CD14-positive monocyte (primary cell): ENCODE measurements around the gene CEL. TPM values are rescaled to one million over a fixed set of nuclear protein-coding genes. Genes with fewer than 3 reads are reported as not detected.

ENCODE experiments used
- DNase-seq, 3 donors: peaks; one replicate each; pipeline ENCODE4 v3.0.0-alpha.2; 2011 to 2022
- H2AFZ ChIP-seq: 2 replicates; pipeline ENCODE4 v1.6.0; 2012; ENCODE audit warnings: mild to moderate bottlenecking, low read depth, low read length, inconsistent platforms; ENCODE audit not compliant: insufficient read depth, poor library complexity, severe bottlenecking
- H3K27ac ChIP-seq, 2 donors: 1 replicate in 1 of 2; 2 replicates in 1 of 2; pipeline ENCODE4 v1.5.1; 2012 to 2013; ENCODE audit warnings: low read length in 2 of 2, control low read depth in 1 of 2, inconsistent platforms in 1 of 2, low read depth in 1 of 2, mild to moderate bottlenecking in 1 of 2
- H3K27me3 ChIP-seq, 2 donors: one replicate each; pipeline versions ENCODE4 v1.6.0 to v1.6.1; 2011 to 2013; ENCODE audit warnings: low read length in 2 of 2; ENCODE audit not compliant: control insufficient read depth in 2 of 2, insufficient read depth in 2 of 2
- H3K36me3 ChIP-seq, 2 donors: replicated peaks in 1 of 2; 1 replicate in 1 of 2; 2 replicates in 1 of 2; pipeline versions ENCODE4 v1.5.1 to v1.6.1; 2012 to 2013; ENCODE audit warnings: low read length in 2 of 2, control low read depth in 1 of 2, inconsistent platforms in 1 of 2, mild to moderate bottlenecking in 1 of 2; ENCODE audit not compliant: insufficient read depth in 2 of 2, control insufficient read depth in 1 of 2
- H3K4me1 ChIP-seq, 2 donors: 1 replicate in 1 of 2; 2 replicates in 1 of 2; pipeline versions ENCODE4 v1.5.1 to v1.6.1; 2012 to 2013; ENCODE audit warnings: low read length in 2 of 2, control low read depth in 1 of 2, inconsistent platforms in 1 of 2, mild to moderate bottlenecking in 1 of 2, moderate library complexity in 1 of 2; ENCODE audit not compliant: insufficient read depth in 2 of 2, control insufficient read depth in 1 of 2
- H3K4me2 ChIP-seq: replicated peaks from 2 replicates; pipeline ENCODE3; 2012; ENCODE audit warnings: low read length, moderate library complexity, mild to moderate bottlenecking; ENCODE audit not compliant: poor library complexity, severe bottlenecking; ENCODE audit errors: extremely low read depth
- H3K4me3 ChIP-seq, 3 experiments: fragments of 200-600 bp in 1 of 3; sonication (generic) in 1 of 3; replicated peaks in 1 of 3; 1 replicate in 2 of 3; 2 replicates in 1 of 3; pipeline ENCODE4 v1.5.1; 2011 to 2013; ENCODE audit warnings: low read length in 3 of 3, mild to moderate bottlenecking in 3 of 3, control low read depth in 2 of 3, low read depth in 2 of 3, inconsistent platforms in 1 of 3, moderate library complexity in 1 of 3
- H3K79me2 ChIP-seq: 2 replicates; pipeline ENCODE4 v1.6.0; 2012; ENCODE audit warnings: mild to moderate bottlenecking, control low read depth, inconsistent platforms, low read length, moderate library complexity; ENCODE audit not compliant: insufficient read depth
- H3K9ac ChIP-seq: 2 replicates; pipeline ENCODE4 v1.6.0; 2017; ENCODE audit warnings: low read length, mild to moderate bottlenecking; ENCODE audit not compliant: insufficient read depth, poor library complexity, severe bottlenecking
- H3K9me3 ChIP-seq, 2 donors: replicated peaks in 1 of 2; 1 replicate in 1 of 2; 2 replicates in 1 of 2; pipeline versions ENCODE4 v1.5.1 to v1.6.1; 2012 to 2013; ENCODE audit warnings: low read length in 2 of 2, control low read depth in 1 of 2; ENCODE audit not compliant: control insufficient read depth in 1 of 2, insufficient read depth in 1 of 2
- H4K20me1 ChIP-seq: 2 replicates; pipeline ENCODE4 v1.6.0; 2012; ENCODE audit warnings: mild to moderate bottlenecking, low read length, control low read depth, moderate library complexity; ENCODE audit not compliant: insufficient read depth
- H3K27ac Mint-ChIP-seq, 7 donors: one replicate each; pipeline ENCODE4 v1.8.0; 2020; ENCODE audit warnings: mild to moderate bottlenecking in 7 of 7, mixed read lengths in 7 of 7, moderate library complexity in 6 of 7, inconsistent platforms in 2 of 7
- H3K27me3 Mint-ChIP-seq, 3 donors: one replicate each; pipeline ENCODE4 v1.8.0; 2021 to 2022; ENCODE audit warnings: low read depth in 3 of 3, mild to moderate bottlenecking in 3 of 3, mixed read lengths in 3 of 3, moderate library complexity in 3 of 3, inconsistent platforms in 1 of 3
- H3K36me3 Mint-ChIP-seq, 2 donors: one replicate each; pipeline ENCODE4 v1.8.0; 2020; ENCODE audit warnings: mixed read lengths in 2 of 2, inconsistent platforms in 1 of 2, mild to moderate bottlenecking in 1 of 2
- H3K4me1 Mint-ChIP-seq: one replicate; pipeline ENCODE4 v1.8.0; 2020; ENCODE audit warnings: mild to moderate bottlenecking, mixed read lengths
- H3K4me3 Mint-ChIP-seq, 2 donors: one replicate each; pipeline ENCODE4 v1.8.0; 2020; ENCODE audit warnings: mild to moderate bottlenecking in 2 of 2, mixed read lengths in 2 of 2, moderate library complexity in 1 of 2
- H3K9me3 Mint-ChIP-seq, 7 donors: one replicate each; pipeline ENCODE4 v1.8.0; 2020 to 2022; ENCODE audit warnings: mixed read lengths in 7 of 7, mild to moderate bottlenecking in 6 of 7, moderate library complexity in 6 of 7, inconsistent platforms in 2 of 7
- WGBS: methylation state at CpG from one replicate; pipeline ENCODE4 v1.1.5; 2013; ENCODE audit warnings: missing lambda C conversion rate; ENCODE audit not compliant: insufficient coverage; 5-methylcytosine and 5-hydroxymethylcytosine counted together
- intact Hi-C, 2 donors: fragments of 100-400 bp; cut with micrococcal nuclease; formaldehyde crosslinking; loops; one replicate each; pipeline versions ENCODE4 v1.15.0 to v1.15.1; 2023
- polyA plus RNA-seq, 3 donors: library from polyadenylated mRNA; depleted of rRNA in 1 of 3; unstranded in 2 of 3; stranded (reverse) in 1 of 3; fragments of 300-500 nt in 2 of 3; fragments of >200 nt in 1 of 3; fragmentation: Illumina TruSeq in 2 of 3; gene quantifications; 1 replicate in 2 of 3; 2 replicates in 1 of 3; pipeline ENCODE4 v1.2.3, GENCODE V29; 2012 to 2021
- TF ChIP-seq, protein P1 (sequence below): fragments of 200-600 bp; IDR thresholded peaks from one replicate; pipeline ENCODE4 v1.8.0; 2022; ENCODE audit warnings: antibody characterized with exemption, mild to moderate bottlenecking

CEL gene
- polyA plus RNA-seq, 3 donors, result 0.24 TPM; not detected in 2

DNA sequence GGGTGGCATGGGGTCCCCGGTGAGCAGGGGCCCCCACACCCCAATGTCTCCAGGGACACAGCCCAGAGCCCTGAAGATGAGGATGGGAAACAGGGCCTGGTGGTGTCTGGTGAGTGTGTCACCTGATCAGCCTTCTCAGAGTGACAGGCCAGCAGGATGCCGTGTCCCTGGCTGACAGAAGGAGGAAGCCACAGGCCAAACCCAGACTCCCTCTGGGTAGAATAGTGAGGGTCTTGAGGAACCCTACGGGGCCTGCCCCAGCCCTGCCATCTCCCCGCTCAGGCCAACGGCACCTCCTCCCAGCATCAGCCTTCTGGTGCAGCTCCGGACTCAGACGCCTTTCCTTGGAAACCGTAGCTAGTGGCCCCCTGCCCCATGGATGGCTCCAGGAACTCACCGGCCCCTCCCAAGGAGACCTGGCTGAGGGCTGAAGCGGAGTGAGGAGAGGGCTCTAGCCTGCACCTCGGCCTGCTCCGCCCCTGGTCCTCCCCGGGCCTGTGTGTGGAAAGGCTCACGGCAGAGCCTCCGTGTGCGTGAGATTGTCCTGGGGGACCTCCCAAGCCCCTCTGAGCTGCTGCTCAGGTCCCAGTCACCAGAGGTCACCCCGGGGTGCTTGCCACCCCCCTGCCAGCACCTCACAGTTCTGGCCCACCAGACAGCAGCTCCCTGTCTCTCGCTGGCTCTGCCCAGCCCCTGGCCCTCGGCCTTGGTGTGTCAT lies 53.3 kb downstream of the CEL start:
- Histone ChIP-seq H2AFZ (no peak overlapping the region), H4K20me1 (peaks cover 26% of the 10 kb centered on the region), H3K27ac (peak overlapping the region; percentile 87 to 91), H3K27me3 (no peaks in the 10 kb centered on the region), H3K9ac (peak overlapping the region; percentile 76), H3K4me1 (peaks cover 53 to 69% of the 10 kb centered on the region in 2 donors), H3K36me3 (peaks cover 3 to 9% of the 10 kb centered on the region in 2 donors), H3K4me2 (no peak overlapping the region), H3K9me3 (no peaks in the 10 kb centered on the region), H3K79me2 (peaks cover 14% of the 10 kb centered on the region), H3K4me3 (no peak overlapping the region)
- Mint-ChIP-seq H3K27me3 (peaks cover 10 to 15% (median 12%) of the 10 kb centered on the region in 3 donors), H3K4me3 (peak overlapping the region in 1 of 2 donors; percentile 39), H3K27ac (peak overlapping the region; percentile 57 to 98 (median 95)), H3K4me1 (peaks cover 72% of the 10 kb centered on the region), H3K9me3 (no peaks in the 10 kb centered on the region), H3K36me3 (peaks cover 28 to 31% of the 10 kb centered on the region in 2 donors)
- TF ChIP-seq, protein P1, sequence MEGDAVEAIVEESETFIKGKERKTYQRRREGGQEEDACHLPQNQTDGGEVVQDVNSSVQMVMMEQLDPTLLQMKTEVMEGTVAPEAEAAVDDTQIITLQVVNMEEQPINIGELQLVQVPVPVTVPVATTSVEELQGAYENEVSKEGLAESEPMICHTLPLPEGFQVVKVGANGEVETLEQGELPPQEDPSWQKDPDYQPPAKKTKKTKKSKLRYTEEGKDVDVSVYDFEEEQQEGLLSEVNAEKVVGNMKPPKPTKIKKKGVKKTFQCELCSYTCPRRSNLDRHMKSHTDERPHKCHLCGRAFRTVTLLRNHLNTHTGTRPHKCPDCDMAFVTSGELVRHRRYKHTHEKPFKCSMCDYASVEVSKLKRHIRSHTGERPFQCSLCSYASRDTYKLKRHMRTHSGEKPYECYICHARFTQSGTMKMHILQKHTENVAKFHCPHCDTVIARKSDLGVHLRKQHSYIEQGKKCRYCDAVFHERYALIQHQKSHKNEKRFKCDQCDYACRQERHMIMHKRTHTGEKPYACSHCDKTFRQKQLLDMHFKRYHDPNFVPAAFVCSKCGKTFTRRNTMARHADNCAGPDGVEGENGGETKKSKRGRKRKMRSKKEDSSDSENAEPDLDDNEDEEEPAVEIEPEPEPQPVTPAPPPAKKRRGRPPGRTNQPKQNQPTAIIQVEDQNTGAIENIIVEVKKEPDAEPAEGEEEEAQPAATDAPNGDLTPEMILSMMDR, result no peak
- WGBS, result 80% methylated on average over 15 of the region's 19 CpGs
- intact Hi-C loops, result no loop called here
- peak; percentile 63 to 85 (median 80) for DNase-seq

- Mint-ChIP-seq H3K27ac (peak overlapping the region; percentile 57 to 98 (median 86)), H3K36me3 (peaks cover 20 to 27% of the 10 kb centered on the region in 2 donors), H3K4me3 (peak overlapping the region in 1 of 2 donors; percentile 4), H3K4me1 (peaks cover 77% of the 10 kb centered on the region), H3K27me3 (peaks cover 9 to 15% (median 12%) of the 10 kb centered on the region in 3 donors), H3K9me3 (no peaks in the 10 kb centered on the region)
- Histone ChIP-seq H3K9ac (no peak overlapping the region), H3K4me1 (peaks cover 60 to 77% of the 10 kb centered on the region in 2 donors), H3K27me3 (no peaks in the 10 kb centered on the region), H3K79me2 (peaks cover 14% of the 10 kb centered on the region), H3K36me3 (peaks cover 0 to 1% of the 10 kb centered on the region in 2 donors), H3K27ac (peak overlapping the region; percentile 87 to 91), H2AFZ (no peak overlapping the region), H3K9me3 (no peaks in the 10 kb centered on the region), H3K4me3 (no peak overlapping the region), H3K4me2 (no peak overlapping the region), H4K20me1 (peaks cover 26% of the 10 kb centered on the region)
- TF ChIP-seq, protein P1, result no peak
- intact Hi-C loops, result no loop called here
- 89% methylated on average over 28 of the region's 32 CpGs for WGBS
- DNase-seq, result peak in 2 of 3 donors; percentile 55 to 71
Observed at GRCh38 chr9:133115604-133116345, 54.0 kb downstream of the CEL start.
